GM18508 (cell line): Measurements from ENCODE around the gene PCSK6.

Experiments used
- ATAC-seq: cut with Tn5 transposase; IDR thresholded peaks from one replicate; pipeline ENCODE4 v1.9.1; 2021; ENCODE audit warnings: moderate number of reproducible peaks; ENCODE audit not compliant: insufficient read depth, unreplicated experiment

Gene PCSK6

DNA sequence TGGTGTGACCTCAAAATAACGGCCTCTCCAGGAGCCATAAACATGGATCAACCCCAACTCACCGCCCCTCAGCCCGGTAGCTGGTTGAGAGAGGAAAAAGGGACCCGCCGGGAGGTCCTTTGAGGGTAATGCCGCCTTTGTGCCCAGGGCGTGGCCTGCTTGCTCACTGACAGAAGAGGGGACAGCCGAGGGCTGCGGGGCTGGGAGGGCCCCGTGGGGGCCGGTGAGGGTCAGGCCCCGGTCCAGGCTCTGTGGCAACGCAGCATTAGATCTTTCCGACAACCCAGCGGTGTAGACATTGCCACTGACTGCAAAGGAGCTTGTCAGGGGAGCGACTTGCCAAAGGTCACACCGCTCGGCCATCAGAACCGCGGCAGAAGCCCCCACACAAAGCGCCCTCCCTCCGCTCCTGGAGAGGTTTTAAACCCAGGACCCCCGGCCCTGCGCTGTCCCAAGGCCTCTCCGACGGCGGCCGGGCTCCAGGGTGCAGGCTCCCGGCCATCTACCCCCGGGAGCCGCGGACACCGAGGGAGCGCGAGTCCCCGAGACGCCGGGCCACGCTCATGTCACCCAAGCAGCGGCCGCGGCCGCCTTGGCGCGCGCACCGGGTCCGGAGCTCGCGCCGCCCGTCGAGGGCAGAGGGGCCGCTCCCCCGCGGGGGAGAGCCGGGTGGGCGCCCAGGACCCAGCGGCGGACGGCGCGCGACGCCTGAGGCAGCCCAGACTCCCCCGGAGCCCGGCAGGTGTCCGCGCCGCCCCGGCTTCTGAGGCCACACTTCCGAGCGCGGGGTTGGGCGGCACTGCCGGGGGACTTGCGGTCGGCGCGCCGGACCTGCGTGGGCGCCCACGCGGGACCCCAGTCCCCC is 975 bp downstream of the PCSK6 start:
- ATAC-seq, result no peak

DNA sequence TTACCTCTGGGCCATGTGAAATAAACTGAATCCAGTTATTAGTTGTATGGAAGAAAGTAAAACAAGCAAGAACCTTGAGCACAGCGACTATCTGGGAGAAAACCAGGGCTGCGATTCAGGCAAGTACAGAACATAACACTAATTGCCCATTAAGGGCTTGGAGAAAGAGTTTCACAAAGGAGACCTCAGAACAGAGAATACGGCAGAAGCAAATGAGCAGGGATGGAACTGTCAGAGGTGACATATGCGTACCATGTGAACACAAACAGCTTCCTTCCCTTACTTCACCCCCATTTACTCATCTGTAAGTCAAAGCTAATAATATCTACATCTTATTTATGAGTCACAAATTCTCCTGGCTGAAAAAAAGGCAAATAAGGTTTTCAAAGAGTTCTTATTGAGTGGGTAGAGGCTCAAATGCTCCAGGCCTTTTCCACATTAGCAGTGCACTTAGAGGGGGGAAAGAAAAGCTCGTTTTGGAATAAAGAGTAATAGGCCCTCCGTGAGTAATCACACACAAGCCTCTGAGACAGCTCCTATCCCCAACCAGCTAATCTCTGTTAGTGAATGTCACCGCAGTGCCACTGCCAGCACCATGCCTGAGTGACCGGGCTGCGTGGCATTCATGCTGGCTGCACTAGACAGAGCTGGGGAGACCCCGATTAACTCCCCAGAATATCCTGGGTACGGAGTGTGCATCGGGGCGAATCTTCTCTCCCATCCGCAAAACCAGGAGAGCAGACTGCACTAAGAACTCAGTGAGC is 2.6 kb downstream of the PCSK6 start:
- ATAC-seq, result no peak

DNA sequence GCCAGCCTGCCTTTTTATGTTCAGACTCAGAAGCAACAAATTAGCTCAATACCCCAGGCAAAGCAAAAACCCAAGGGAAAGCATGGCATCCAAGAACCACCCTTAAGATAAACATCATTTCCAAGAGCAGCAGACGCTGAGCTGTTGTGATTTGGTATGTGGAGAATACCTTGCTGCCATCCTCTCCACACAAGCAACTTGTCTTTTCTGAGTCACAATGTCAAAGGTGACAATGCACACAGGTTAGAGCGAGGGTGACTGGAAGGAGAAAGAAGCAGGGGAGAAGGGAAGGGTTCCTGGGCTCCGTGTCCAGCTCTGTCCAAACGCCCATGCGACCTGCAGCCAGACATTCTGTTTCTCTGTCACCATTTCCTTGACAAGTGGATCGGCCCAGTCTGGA is 6.0 kb downstream of the PCSK6 start:
- no peak for ATAC-seq

- no peak for ATAC-seq
Measured at GRCh38 chr15:101482526-101483371, 6.8 kb downstream of the PCSK6 start.

- no peak for ATAC-seq
Measured at GRCh38 chr15:101481917-101482525, 7.5 kb downstream of the PCSK6 start.

- no peak for ATAC-seq
Measured at GRCh38 chr15:101481381-101481705, 8.2 kb downstream of the PCSK6 start.

GRCh38 chr15:101480613-101481380 is 8.7 kb downstream of the PCSK6 start:
- no peak for ATAC-seq

GRCh38 chr15:101479851-101480612 is 9.5 kb downstream of the PCSK6 start:
- ATAC-seq, result no peak

DNA sequence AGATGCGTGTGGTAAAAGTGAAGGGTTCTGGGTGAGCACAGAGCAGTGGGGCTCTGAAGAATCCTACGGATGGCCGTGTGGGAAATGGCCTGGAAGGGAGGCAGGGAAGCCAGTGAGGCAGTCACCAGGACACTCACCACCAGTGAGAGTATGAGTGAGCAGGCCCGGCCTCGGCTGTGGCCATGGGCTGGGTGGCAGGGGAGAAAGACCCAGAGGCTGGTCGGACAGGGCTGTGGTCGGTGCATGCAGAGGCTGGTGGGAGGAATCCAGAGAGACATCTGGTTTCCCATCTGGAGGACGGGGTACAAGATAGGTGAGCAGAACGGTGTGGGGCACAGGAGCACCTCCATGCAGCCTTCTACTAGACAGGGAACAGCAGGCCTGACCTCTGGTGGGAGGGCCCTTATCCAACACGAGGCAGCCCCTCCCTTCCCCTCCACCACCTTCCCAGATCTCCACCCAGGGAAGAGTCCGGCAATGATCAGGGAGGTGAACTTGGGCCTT is 10.1 kb downstream of the PCSK6 start:
- no peak for ATAC-seq

DNA sequence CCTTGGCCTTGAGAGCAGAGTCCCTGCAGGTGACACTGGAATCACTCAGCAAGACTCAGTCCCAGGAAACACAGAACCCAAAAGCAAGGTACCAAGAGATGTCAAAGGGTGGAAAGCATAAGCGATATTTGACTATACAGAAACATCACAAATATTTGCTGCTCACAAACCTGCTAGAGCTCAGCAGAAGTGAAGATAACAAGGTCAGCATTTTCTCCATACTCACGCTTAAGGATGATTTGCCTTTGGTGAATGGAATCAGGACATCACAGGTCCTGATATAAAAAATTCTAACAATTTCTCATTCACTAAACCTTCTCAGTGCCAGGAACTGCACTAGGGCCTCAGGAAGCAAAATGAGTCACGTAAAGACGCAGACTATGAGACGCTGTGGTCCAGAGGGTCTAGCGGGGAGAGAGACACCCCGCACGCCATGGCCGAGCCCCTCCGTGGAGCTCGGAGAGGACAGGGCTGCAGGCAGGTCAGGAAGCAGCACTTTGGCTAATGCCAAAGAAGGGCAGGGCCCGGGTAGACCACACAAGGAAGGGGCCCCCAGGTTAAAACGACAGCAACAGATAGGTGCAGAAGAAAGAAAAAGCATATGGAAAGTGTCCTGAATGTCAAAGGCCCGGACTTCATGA is 10.7 kb downstream of the PCSK6 start:
- ATAC-seq, result no peak

GRCh38 chr15:101477851-101478362 is 11.6 kb downstream of the PCSK6 start:
- no peak for ATAC-seq

DNA sequence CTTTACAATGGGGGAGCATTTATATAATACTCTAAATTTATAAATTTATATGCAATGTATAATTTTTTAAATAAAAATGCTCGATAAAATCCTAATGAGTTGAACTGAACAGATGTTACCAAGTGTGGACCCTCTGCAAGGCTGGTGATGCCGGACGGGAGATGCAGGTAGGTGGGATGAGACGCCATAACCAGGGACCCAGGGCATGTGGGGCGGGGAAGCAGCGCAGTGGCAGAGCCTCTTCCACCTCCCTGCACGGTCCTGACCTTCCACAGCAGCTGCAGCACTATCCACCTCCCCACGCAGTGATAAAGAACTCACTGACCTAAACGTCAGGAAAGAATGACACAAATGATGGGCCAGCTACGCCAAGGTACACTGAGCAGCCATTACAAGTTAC is 12.8 kb downstream of the PCSK6 start:
- no peak for ATAC-seq

- ATAC-seq, result no peak
Measured at GRCh38 chr15:101474983-101475382, 14.5 kb downstream of the PCSK6 start.

- no peak for ATAC-seq
Measured at GRCh38 chr15:101474233-101474632, 15.3 kb downstream of the PCSK6 start.

DNA sequence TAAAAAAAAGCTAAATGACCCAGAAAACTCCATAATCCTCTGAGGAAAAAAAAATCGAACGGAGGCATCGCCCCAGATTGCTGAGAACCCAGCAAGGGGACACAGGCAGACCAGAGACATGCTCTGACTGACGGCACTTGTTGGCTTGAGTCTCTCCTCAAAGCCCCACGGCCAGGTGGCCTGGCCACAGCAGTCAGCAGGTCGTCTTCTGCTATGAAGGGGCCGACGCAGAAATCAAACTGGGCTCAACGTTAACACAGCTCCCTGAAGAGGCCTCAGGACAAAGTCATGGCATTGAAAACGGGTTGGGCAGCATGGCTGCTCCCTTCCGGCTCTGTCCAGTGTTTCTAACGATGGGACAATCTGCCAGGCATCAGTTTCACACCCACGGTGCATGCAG is 17.5 kb downstream of the PCSK6 start:
- ATAC-seq, result no peak

GRCh38 chr15:101470548-101471239 is 18.8 kb downstream of the PCSK6 start:
- ATAC-seq, result no peak

GRCh38 chr15:101469520-101470288 is 19.8 kb downstream of the PCSK6 start:
- ATAC-seq, result no peak
